ENCODE data around the gene SOX13. TPM values are rescaled to one million over a fixed set of nuclear protein-coding genes. Genes with fewer than 3 reads are reported as not detected.

SOX13 gene
- total RNA-seq, 1 experiment from 2014 or later: 53.0 TPM

GRCh38 chr1:204041232-204041767 is 31.6 kb upstream of the SOX13 start:
- ChIA-PET CTCF (no interaction called here), POLR2A (interaction anchor here (0.9 kb wide), 1 partner anchor 171 kb away, joined by 3 read pairs; no protein-coding TSS in a partner anchor)
- in situ Hi-C loops (cut with HindIII; ENCODE audit: low pct_unique_long_range_greater_than_20kb, low sequenced_read_pairs): no loop called here
- H3K9me3 ChIP-seq (ENCODE audit: control insufficient read depth, insufficient read depth, low read depth, low read length): no peaks in the 10 kb centered on the region
- no peak overlapping the region for H3K27ac ChIP-seq (ENCODE audit: low read length)
- no peaks in the 10 kb centered on the region for H3K27me3 ChIP-seq (ENCODE audit: control insufficient read depth, insufficient read depth, low read length)
- TF ChIP-seq REST (IDR thresholded peaks at IDR 0.05; ENCODE audit: insufficient read depth in 1 of 2, low read depth in 2 of 2, low read length in 1 of 2) (no peak), POLR2AphosphoS5 (IDR thresholded peaks at IDR 0.05; ENCODE audit: low read depth, low read length) (no peak), CTCF (IDR thresholded peaks at IDR 0.05) (no peak), TCF7L2 (IDR thresholded peaks at IDR 0.05; ENCODE audit: low read depth, low read length) (no peak), SIN3A (IDR thresholded peaks at IDR 0.05; ENCODE audit: borderline replicate concordance, insufficient read depth, low read depth, low read length) (no peak)
- no peak overlapping the region for H3K4me3 ChIP-seq (ENCODE audit: low read depth in 2 of 2, low read length in 2 of 2)
- no peak for DNase-seq (ENCODE audit: low read depth, low spot score)
- no peaks in the 10 kb centered on the region for H3K4me1 ChIP-seq (ENCODE audit: control insufficient read depth, insufficient read depth, low read length)
- no peaks in the 10 kb centered on the region for H3K36me3 ChIP-seq (ENCODE audit: control insufficient read depth, insufficient read depth, low read length)
- BruUV-seq (replicated peaks): no TSS peak
- ATAC-seq: no peak
- intact Hi-C loops (cut with micrococcal nuclease; ENCODE audit: unreplicated experiment): no loop called here

- no TSS peak for BruUV-seq (replicated peaks)
- no peak overlapping the region for H3K4me3 ChIP-seq (ENCODE audit: low read depth in 2 of 2, low read length in 2 of 2)
- intact Hi-C loops (cut with micrococcal nuclease; ENCODE audit: unreplicated experiment): no loop called here
- ATAC-seq (no peak), DNase-seq (ENCODE audit: low read depth, low spot score) (no peak)
- no peaks in the 10 kb centered on the region for H3K4me1 ChIP-seq (ENCODE audit: control insufficient read depth, insufficient read depth, low read length)
- H3K9me3 ChIP-seq (ENCODE audit: control insufficient read depth, insufficient read depth, low read depth, low read length): no peaks in the 10 kb centered on the region
- CTCF ChIA-PET: no interaction called here
- H3K27me3 ChIP-seq (ENCODE audit: control insufficient read depth, insufficient read depth, low read length): no peaks in the 10 kb centered on the region
- H3K27ac ChIP-seq (ENCODE audit: low read length): no peak overlapping the region
- H3K36me3 ChIP-seq (ENCODE audit: control insufficient read depth, insufficient read depth, low read length): no peaks in the 10 kb centered on the region
- POLR2A ChIA-PET: interaction anchor here (0.6 to 0.9 kb wide), 2 partner anchors 171 to 176 kb away, joined by 3 to 16 read pairs; no protein-coding TSS in a partner anchor
- in situ Hi-C loops (cut with HindIII; ENCODE audit: low pct_unique_long_range_greater_than_20kb, low sequenced_read_pairs): no loop called here
- TF ChIP-seq POLR2AphosphoS5 (IDR thresholded peaks at IDR 0.05; ENCODE audit: low read depth, low read length) (no peak), SIN3A (IDR thresholded peaks at IDR 0.05; ENCODE audit: borderline replicate concordance, insufficient read depth, low read depth, low read length) (no peak), TCF7L2 (IDR thresholded peaks at IDR 0.05; ENCODE audit: low read depth, low read length) (no peak), CTCF (IDR thresholded peaks at IDR 0.05) (no peak), REST (IDR thresholded peaks at IDR 0.05; ENCODE audit: insufficient read depth in 1 of 2, low read depth in 2 of 2, low read length in 1 of 2) (no peak)
Observed at GRCh38 chr1:204041803-204042505, 31.0 kb upstream of the SOX13 start.

Data from Panc1 (cell line).